Uterus (tissue), 2 donors: Measurements from ENCODE around the gene SLC7A1.

Experiments used
- POLR2A ChIP-seq, 2 donors: fragments of 450-650 bp; IDR thresholded peaks; one replicate each; pipeline ENCODE4 v1.6.1; 2016; ENCODE audit warnings: antibody characterized with exemption in 2 of 2, mild to moderate bottlenecking in 1 of 2, moderate library complexity in 1 of 2
- TF ChIP-seq, protein P1 (sequence below), 4 experiments: fragments of 200-600 bp in 2 of 4; fragments of 450-650 bp in 2 of 4; sonication (generic) in 2 of 4; IDR thresholded peaks; one replicate each; pipeline ENCODE4 v1.5.1; 2016 to 2019; ENCODE audit warnings: antibody characterized with exemption in 4 of 4, mild to moderate bottlenecking in 2 of 4, moderate library complexity in 1 of 4

- TF ChIP-seq, protein P1, sequence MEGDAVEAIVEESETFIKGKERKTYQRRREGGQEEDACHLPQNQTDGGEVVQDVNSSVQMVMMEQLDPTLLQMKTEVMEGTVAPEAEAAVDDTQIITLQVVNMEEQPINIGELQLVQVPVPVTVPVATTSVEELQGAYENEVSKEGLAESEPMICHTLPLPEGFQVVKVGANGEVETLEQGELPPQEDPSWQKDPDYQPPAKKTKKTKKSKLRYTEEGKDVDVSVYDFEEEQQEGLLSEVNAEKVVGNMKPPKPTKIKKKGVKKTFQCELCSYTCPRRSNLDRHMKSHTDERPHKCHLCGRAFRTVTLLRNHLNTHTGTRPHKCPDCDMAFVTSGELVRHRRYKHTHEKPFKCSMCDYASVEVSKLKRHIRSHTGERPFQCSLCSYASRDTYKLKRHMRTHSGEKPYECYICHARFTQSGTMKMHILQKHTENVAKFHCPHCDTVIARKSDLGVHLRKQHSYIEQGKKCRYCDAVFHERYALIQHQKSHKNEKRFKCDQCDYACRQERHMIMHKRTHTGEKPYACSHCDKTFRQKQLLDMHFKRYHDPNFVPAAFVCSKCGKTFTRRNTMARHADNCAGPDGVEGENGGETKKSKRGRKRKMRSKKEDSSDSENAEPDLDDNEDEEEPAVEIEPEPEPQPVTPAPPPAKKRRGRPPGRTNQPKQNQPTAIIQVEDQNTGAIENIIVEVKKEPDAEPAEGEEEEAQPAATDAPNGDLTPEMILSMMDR (IDR thresholded peaks at IDR 0.05): no peak
- no peak for TF ChIP-seq POLR2A (IDR thresholded peaks at IDR 0.05)
These were observed 26.0 kb downstream of the SLC7A1 start for GRCh38 chr13:29569253-29570050.
